Left lung (tissue), 10 donors: Measurements from ENCODE around the gene PRKG1. TPM values are rescaled to one million over a fixed set of nuclear protein-coding genes. Genes with fewer than 3 reads are reported as not detected.

Source experiments
- ATAC-seq: fragments of 200-7000 bp; cut with Tn5 transposase; one replicate; pipeline ENCODE4 v1.9.1; 2020; ENCODE audit warnings: moderate library complexity
- DNase-seq, 4 donors: peaks; one replicate each; pipeline ENCODE4 v3.0.0-alpha.2; 2013 to 2020
- H3K27ac ChIP-seq, 2 donors: fragments of 200-600 bp; sonication (generic) in 1 of 2; one replicate each; pipeline versions ENCODE4 v1.5.0 to v1.8.0; 2020 to 2021
- H3K27me3 ChIP-seq, 2 donors: fragments of 200-600 bp; sonication (generic) in 1 of 2; one replicate each; pipeline versions ENCODE4 v1.5.0 to v1.8.0; 2020 to 2021
- H3K36me3 ChIP-seq, 2 donors: fragments of 200-600 bp; sonication (generic) in 1 of 2; one replicate each; pipeline versions ENCODE4 v1.5.0 to v1.8.0; 2020 to 2021
- H3K4me1 ChIP-seq, 2 donors: fragments of 200-600 bp; one replicate each; pipeline ENCODE4 v1.8.0; 2021
- H3K4me3 ChIP-seq, 2 donors: fragments of 200-600 bp; sonication (generic) in 1 of 2; one replicate each; pipeline versions ENCODE4 v1.5.0 to v1.8.0; 2020 to 2021; ENCODE audit warnings: mild to moderate bottlenecking in 1 of 2
- H3K9me3 ChIP-seq, 2 donors: fragments of 200-600 bp; sonication (generic) in 1 of 2; one replicate each; pipeline versions ENCODE4 v1.5.0 to v1.8.0; 2020 to 2021
- intact Hi-C, 2 donors: fragments of 100-400 bp; cut with DNase I; formaldehyde crosslinking; loops; one replicate each; pipeline versions ENCODE4 v1.11.2 to v1.14.2; 2022
- polyA plus RNA-seq, 6 donors: library from polyadenylated mRNA; unstranded; fragments of 120-200 nt; gene quantifications; one replicate each; pipeline ENCODE4 v1.2.1, GENCODE V29; 2013; ENCODE audit not compliant: insufficient read length in 6 of 6
- total RNA-seq, 2 donors: library from RNA; stranded (reverse); fragmentation: NEBNext Ultra II Directional; extraction: Animal tissue kit (Norgen Biotek cat#: 25700); gene quantifications; one replicate each; pipeline ENCODE4 v1.2.1, GENCODE V29; 2021
- TF ChIP-seq, protein P1 (sequence below), 2 donors: fragments of 200-600 bp; sonication (generic) in 1 of 2; IDR thresholded peaks; one replicate each; pipeline versions ENCODE4 v1.5.0 to v1.8.0; 2021; ENCODE audit warnings: antibody characterized with exemption in 2 of 2
- donor health status: DM: no; HTN: yes; CAD: no.
- donor health status: DM: no; HTN: no; CAD: no.

PRKG1 gene
- total and polyA plus RNA-seq, 8 donors, result 15.6 to 29.0 (median 17.8) TPM

DNA sequence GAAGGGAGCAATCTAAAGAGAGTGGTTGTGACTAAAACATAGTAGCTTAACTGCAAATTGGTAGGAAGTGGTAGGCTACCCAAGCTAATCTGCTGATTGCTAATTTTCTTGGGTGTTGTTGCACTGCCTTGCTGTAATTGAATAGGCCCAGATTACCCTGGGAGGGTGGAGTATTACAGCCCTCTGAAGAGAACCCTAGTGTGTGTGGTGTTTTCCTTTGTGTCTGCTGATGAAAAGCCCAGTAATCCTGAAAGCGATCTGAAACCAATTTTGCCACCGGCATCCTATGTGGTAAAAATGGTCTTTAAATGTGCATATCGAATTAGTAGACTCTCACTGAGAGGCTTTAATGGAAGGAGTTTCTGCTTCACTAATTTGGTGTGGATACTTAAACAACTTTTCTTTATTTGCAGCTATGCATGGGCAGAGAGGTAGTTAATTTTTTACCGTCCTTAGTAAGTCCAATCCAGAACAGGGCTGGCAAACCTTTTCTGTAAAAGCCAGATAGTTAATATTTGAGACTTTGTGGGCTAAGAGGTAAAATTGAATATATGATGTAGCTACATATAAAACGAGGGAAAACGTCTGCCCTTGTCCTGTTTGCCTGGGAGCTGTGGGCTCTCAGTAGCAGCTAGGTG lies 532.7 kb downstream of the PRKG1 start:
- DNase-seq (no peak), ATAC-seq (no peak)
- intact Hi-C loops, result no loop called here
- H3K4me1 ChIP-seq, result no peaks in the 10 kb centered on the region
- H3K27ac ChIP-seq, result no peak overlapping the region
- peaks cover 0 to 6% of the 10 kb centered on the region in 2 donors for H3K9me3 ChIP-seq
- no peak overlapping the region for H3K4me3 ChIP-seq
- no peaks in the 10 kb centered on the region for H3K27me3 ChIP-seq
- no peaks in the 10 kb centered on the region for H3K36me3 ChIP-seq
- TF ChIP-seq, protein P1, sequence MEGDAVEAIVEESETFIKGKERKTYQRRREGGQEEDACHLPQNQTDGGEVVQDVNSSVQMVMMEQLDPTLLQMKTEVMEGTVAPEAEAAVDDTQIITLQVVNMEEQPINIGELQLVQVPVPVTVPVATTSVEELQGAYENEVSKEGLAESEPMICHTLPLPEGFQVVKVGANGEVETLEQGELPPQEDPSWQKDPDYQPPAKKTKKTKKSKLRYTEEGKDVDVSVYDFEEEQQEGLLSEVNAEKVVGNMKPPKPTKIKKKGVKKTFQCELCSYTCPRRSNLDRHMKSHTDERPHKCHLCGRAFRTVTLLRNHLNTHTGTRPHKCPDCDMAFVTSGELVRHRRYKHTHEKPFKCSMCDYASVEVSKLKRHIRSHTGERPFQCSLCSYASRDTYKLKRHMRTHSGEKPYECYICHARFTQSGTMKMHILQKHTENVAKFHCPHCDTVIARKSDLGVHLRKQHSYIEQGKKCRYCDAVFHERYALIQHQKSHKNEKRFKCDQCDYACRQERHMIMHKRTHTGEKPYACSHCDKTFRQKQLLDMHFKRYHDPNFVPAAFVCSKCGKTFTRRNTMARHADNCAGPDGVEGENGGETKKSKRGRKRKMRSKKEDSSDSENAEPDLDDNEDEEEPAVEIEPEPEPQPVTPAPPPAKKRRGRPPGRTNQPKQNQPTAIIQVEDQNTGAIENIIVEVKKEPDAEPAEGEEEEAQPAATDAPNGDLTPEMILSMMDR (IDR thresholded peaks at IDR 0.05), result no peak

DNA sequence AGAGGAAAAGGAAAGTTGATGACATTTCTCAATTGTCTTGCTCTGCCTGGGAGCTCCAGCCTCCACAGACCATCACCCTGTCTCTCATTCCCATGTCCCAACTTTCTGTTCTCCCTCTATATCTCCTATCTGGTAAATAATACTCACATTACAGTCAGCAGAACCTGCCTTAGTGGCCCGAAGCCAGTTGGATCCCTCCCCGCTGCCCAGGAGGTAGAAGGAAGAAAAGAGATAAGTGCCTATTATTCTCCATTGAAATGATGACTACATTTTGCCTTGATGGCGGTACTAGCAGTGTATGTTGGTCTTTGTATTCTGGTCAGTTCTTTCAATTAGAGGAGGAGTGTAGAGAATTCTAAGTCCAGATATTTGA lies 533.2 kb downstream of the PRKG1 start:
- ATAC-seq, result no peak

DNA sequence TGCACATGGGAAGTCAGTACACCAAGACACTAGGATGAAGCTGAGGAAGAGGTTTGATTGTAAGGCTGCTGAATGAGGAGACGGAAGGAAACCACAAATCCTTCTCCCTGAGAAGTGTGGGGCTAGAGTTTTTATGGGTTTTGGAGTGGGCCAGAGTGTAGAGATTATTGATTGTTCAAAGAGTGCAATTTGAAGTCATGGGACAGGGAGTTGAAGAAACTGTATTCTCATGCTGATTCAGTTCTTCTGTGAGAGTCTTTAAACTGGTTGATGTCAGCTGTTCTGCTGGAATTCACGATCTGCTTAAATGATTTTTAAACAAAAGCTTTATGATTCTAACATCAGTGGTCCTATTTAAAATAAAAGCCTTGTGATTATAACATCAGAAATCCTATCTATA lies 533.9 kb downstream of the PRKG1 start:
- no peak overlapping the region for H3K27ac ChIP-seq
- ATAC-seq (no peak), DNase-seq (no peak)
- TF ChIP-seq, protein P1 (IDR thresholded peaks at IDR 0.05), result no peak
- intact Hi-C loops, result no loop called here
- H3K4me1 ChIP-seq, result no peaks in the 10 kb centered on the region
- no peak overlapping the region for H3K4me3 ChIP-seq
- H3K27me3 ChIP-seq, result no peaks in the 10 kb centered on the region
- H3K9me3 ChIP-seq, result peaks cover 0 to 12% of the 10 kb centered on the region in 2 donors
- H3K36me3 ChIP-seq, result no peaks in the 10 kb centered on the region

More for the DNA sequence above, 533.2 kb downstream of the PRKG1 start:
- intact Hi-C loops, result no loop called here
- TF ChIP-seq, protein P1 (IDR thresholded peaks at IDR 0.05), result no peak
- Histone ChIP-seq H3K4me3 (no peak overlapping the region), H3K9me3 (peaks cover 0 to 10% of the 10 kb centered on the region in 2 donors), H3K4me1 (no peaks in the 10 kb centered on the region), H3K36me3 (no peaks in the 10 kb centered on the region), H3K27ac (no peak overlapping the region), H3K27me3 (no peaks in the 10 kb centered on the region)
- no peak for DNase-seq

DNA sequence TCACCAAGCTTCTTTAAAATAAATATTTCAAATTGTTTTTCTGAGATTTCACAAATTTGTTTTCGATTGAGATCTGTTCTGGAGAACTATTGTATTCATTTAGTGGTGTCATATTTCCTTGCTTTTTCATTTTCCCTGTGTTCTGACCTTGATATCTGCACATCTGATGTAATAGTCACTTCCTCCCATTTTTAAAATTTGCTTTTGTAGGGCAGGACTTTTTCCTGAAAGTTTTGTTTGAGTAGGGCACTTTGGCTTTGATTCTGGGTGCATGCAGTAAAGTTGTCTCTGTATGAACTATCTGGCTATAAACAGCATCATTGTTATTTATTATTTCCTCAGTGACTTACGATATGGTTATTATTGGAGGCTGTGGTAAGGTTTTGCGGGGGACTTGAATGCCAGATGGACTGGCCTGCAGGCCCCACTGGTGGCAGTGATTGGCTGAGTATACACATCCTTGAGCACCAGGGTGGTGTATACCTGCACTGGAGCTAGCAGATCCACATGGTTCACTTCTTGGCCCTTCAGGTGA lies 541.5 kb downstream of the PRKG1 start:
- TF ChIP-seq, protein P1 (IDR thresholded peaks at IDR 0.05), result no peak
- Histone ChIP-seq H3K27me3 (no peaks in the 10 kb centered on the region), H3K4me1 (no peaks in the 10 kb centered on the region), H3K36me3 (no peaks in the 10 kb centered on the region), H3K4me3 (no peak overlapping the region), H3K27ac (no peak overlapping the region), H3K9me3 (peaks cover 0 to 22% of the 10 kb centered on the region in 2 donors)
- intact Hi-C loops, result no loop called here
- no peak for ATAC-seq
- DNase-seq, result no peak

DNA sequence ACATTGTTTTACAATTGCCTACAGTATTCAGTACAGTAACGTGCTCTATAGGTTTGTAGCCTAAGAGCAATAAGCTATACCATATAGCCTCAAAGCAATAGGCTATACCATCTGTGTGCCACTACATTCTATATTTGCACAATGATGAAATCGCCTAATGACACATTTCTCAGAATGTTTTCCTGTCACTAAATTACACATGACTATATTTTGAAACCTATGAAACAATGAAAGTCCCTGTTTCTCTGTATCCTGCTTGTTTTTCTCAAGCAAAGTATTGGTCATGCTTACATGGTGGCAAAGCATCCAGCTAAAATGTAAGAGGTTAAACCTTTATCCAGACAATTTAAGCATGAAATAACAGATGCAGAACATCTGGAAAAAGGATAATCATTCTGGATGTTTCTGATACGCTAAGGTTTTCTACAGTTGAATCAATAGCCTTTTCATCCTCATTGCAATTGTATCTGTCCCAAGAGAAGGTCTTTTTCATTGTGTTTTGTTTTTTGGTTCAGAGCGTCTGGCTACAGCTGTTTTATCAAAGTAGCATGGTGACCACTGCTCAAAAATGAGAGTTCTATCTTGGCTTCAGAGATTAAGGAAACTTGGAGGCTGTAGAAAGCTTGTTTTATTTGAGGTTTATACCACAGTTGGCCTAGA lies 543.4 kb downstream of the PRKG1 start:
- DNase-seq, result no peak
- TF ChIP-seq, protein P1 (IDR thresholded peaks at IDR 0.05), result no peak
- Histone ChIP-seq H3K9me3 (peaks cover 0 to 12% of the 10 kb centered on the region in 2 donors), H3K4me1 (no peaks in the 10 kb centered on the region), H3K4me3 (no peak overlapping the region), H3K36me3 (no peaks in the 10 kb centered on the region), H3K27me3 (no peaks in the 10 kb centered on the region), H3K27ac (no peak overlapping the region)
- no peak for ATAC-seq
- intact Hi-C loops, result no loop called here
